Pancreas (tissue), 10 donors: ENCODE results near the gene UPP2. TPM values are rescaled to one million over a fixed set of nuclear protein-coding genes. Genes with fewer than 3 reads are reported as not detected.

Experiments used
- ATAC-seq, 4 donors: fragments of 200-7000 bp; cut with Tn5 transposase; one replicate each; pipeline versions ENCODE4 v1.8.0 to v1.9.1; 2020; ENCODE audit warnings: mild to moderate bottlenecking in 4 of 4, moderate library complexity in 4 of 4
- DNase-seq, 6 donors: peaks; one replicate each; pipeline ENCODE4 v3.0.0-alpha.2; 2020
- FAIRE-seq: peaks from 2 replicates; lab custom pipeline; 2012; peaks lifted over from hg19 to GRCh38; lab: Jason Lieb, UNC
- H3K27ac ChIP-seq, 4 donors: fragments of 200-600 bp; sonication (generic); 1 replicate in 3 of 4; 2 replicates in 1 of 4; pipeline versions ENCODE4 v1.5.0 to v1.8.0; 2020
- H3K27me3 ChIP-seq, 4 donors: fragments of 200-600 bp; one replicate each; pipeline ENCODE4 v1.8.0; 2021
- H3K36me3 ChIP-seq, 3 donors: fragments of 200-600 bp; sonication (generic) in 1 of 3; one replicate each; pipeline versions ENCODE4 v1.5.0 to v1.8.0; 2020 to 2021
- H3K4me1 ChIP-seq, 3 donors: fragments of 200-600 bp; one replicate each; pipeline ENCODE4 v1.8.0; 2021
- H3K4me3 ChIP-seq, 4 donors: fragments of 200-600 bp; sonication (generic) in 2 of 4; one replicate each; pipeline versions ENCODE4 v1.5.0 to v1.8.0; 2020 to 2021
- H3K9me3 ChIP-seq, 4 donors: fragments of 200-600 bp; one replicate each; pipeline ENCODE4 v1.8.0; 2021
- CTCF ChIP-seq, 4 donors: fragments of 200-600 bp; sonication (generic) in 3 of 4; IDR thresholded peaks; one replicate each; pipeline versions ENCODE4 v1.5.0 to v1.8.0; 2021; ENCODE audit warnings: antibody characterized with exemption in 4 of 4
- whole genome bisulfite sequencing, 2 donors: extraction: QIAGEN DNeasy Blood & Tissue Kit; methylation state at CpG; one replicate each; pipeline ENCODE4 v1.1.7; 2013; 5-methylcytosine and 5-hydroxymethylcytosine counted together
- intact Hi-C, 3 donors: fragments of 100-400 bp; cut with DNase I; formaldehyde crosslinking; loops; one replicate each; pipeline versions ENCODE4 v1.11.1 to v1.14.2; 2022
- polyA plus RNA-seq, 2 donors: library from polyadenylated mRNA; stranded (reverse); fragments of 200-250 nt; gene quantifications; one replicate each; pipeline ENCODE4 v1.2.3, GENCODE V29; 2013
- total RNA-seq, 6 donors: library from RNA; stranded (reverse); fragmentation: NEBNext Ultra II Directional in 4 of 6; extraction: Animal tissue kit (Norgen Biotek cat#: 25700) in 4 of 6; gene quantifications; one replicate each; pipeline versions ENCODE4 v1.2.1 to v1.2.4, GENCODE V29; 2021 to 2023
- donor health status: healthy with polysubstance abuse.
- donor health status: DM: no; HTN: no; CAD: no; lungs with moderate emphysema.
- donor health status: DM: no; HTN: no; CAD: no.
- donor health status: control.
- donor health status: control.
- donor health status: Bipolar disorder and iron deficiency.
- donor health status: DM: yes; HTN: yes; CAD: no.
- donor health status: DM: no; HTN: no; CAD: no.
- donor health status: DM: no; HTN: no; CAD: no.
- donor health status: DM: yes; HTN: yes; CAD: no.

The UPP2 gene
- total and polyA plus RNA-seq, 8 donors = not detected

GRCh38 chr2:158095269-158095668 lies 6.4 kb upstream of the UPP2 start:
- no peaks in the 10 kb centered on the region for H3K27me3 ChIP-seq
- TF ChIP-seq CTCF (IDR thresholded peaks at IDR 0.05) = no peak
- no peaks in the 10 kb centered on the region for H3K36me3 ChIP-seq
- intact Hi-C loops = no loop called here
- ATAC-seq = no peak
- no peak for DNase-seq
- no peak for FAIRE-seq
- no peaks in the 10 kb centered on the region for H3K9me3 ChIP-seq
- H3K4me3 ChIP-seq = no peak overlapping the region
- peak overlapping the region in 3 of 4 donors; percentile 58 to 64 (median 62) for H3K27ac ChIP-seq
- peaks cover 0 to 15% (median 12%) of the 10 kb centered on the region in 3 donors for H3K4me1 ChIP-seq

GRCh38 chr2:158095912-158096311 lies 5.8 kb upstream of the UPP2 start:
- 89 to 90% methylated on average over 4 of the region's 4 CpGs for WGBS, 2 donors
- no peaks in the 10 kb centered on the region for H3K27me3 ChIP-seq
- DNase-seq = no peak
- no peak for TF ChIP-seq CTCF (IDR thresholded peaks at IDR 0.05)
- FAIRE-seq = no peak
- H3K4me3 ChIP-seq = no peak overlapping the region
- ATAC-seq = no peak
- no peak overlapping the region for H3K27ac ChIP-seq
- H3K4me1 ChIP-seq = peaks cover 0 to 15% (median 12%) of the 10 kb centered on the region in 3 donors
- H3K36me3 ChIP-seq = no peaks in the 10 kb centered on the region
- intact Hi-C loops = no loop called here
- no peaks in the 10 kb centered on the region for H3K9me3 ChIP-seq

- H3K9me3 ChIP-seq = no peaks in the 10 kb centered on the region
- FAIRE-seq = no peak
- intact Hi-C loops = no loop called here
- TF ChIP-seq CTCF (IDR thresholded peaks at IDR 0.05) = no peak
- peaks cover 0 to 15% (median 12%) of the 10 kb centered on the region in 3 donors for H3K4me1 ChIP-seq
- no peak for ATAC-seq
- H3K27ac ChIP-seq = no peak overlapping the region
- no peak for DNase-seq
- WGBS, 2 donors = 81 to 91% methylated on average over 2 of the region's 2 CpGs
- no peaks in the 10 kb centered on the region for H3K27me3 ChIP-seq
- H3K4me3 ChIP-seq = no peak overlapping the region
- H3K36me3 ChIP-seq = no peaks in the 10 kb centered on the region
Observed at GRCh38 chr2:158097481-158097880, 4.2 kb upstream of the UPP2 start.

- H3K4me1 ChIP-seq = peaks cover 0 to 15% (median 12%) of the 10 kb centered on the region in 3 donors
- DNase-seq (no peak), ATAC-seq (no peak), FAIRE-seq (no peak)
- H3K27me3 ChIP-seq = no peaks in the 10 kb centered on the region
- no peaks in the 10 kb centered on the region for H3K36me3 ChIP-seq
- no peak overlapping the region for H3K4me3 ChIP-seq
- H3K27ac ChIP-seq = no peak overlapping the region
- H3K9me3 ChIP-seq = no peaks in the 10 kb centered on the region
- TF ChIP-seq CTCF (IDR thresholded peaks at IDR 0.05) = no peak
- WGBS, 2 donors = 87 to 88% methylated on average over 4 of the region's 4 CpGs
- intact Hi-C loops = no loop called here
Observed at GRCh38 chr2:158098178-158098577, 3.5 kb upstream of the UPP2 start.

GRCh38 chr2:158099716-158100115 lies 2.0 kb upstream of the UPP2 start:
- TF ChIP-seq CTCF (IDR thresholded peaks at IDR 0.05) = no peak
- DNase-seq (no peak), FAIRE-seq (no peak), ATAC-seq (peak in 2 of 4 donors; percentile 61 to 87)
- Histone ChIP-seq H3K27me3 (no peaks in the 10 kb centered on the region), H3K4me1 (peaks cover 0 to 5% (median 3%) of the 10 kb centered on the region in 3 donors), H3K36me3 (no peaks in the 10 kb centered on the region), H3K27ac (no peak overlapping the region), H3K9me3 (no peaks in the 10 kb centered on the region), H3K4me3 (no peak overlapping the region)
- WGBS, 2 donors = 61 to 71% methylated on average over 3 of the region's 3 CpGs
- intact Hi-C loops = no loop called here
